ENCODE measurements around the gene PAQR6. TPM values are rescaled to one million over a fixed set of nuclear protein-coding genes. Genes with fewer than 3 reads are reported as not detected.

Gene PAQR6
- total and polyA plus RNA-seq, 10 of the 15 experiments (the other 5 are each of a cell fraction or from before 2014, with no cell fraction given), result 0.42 to 4.5 (median 1.3) TPM

DNA sequence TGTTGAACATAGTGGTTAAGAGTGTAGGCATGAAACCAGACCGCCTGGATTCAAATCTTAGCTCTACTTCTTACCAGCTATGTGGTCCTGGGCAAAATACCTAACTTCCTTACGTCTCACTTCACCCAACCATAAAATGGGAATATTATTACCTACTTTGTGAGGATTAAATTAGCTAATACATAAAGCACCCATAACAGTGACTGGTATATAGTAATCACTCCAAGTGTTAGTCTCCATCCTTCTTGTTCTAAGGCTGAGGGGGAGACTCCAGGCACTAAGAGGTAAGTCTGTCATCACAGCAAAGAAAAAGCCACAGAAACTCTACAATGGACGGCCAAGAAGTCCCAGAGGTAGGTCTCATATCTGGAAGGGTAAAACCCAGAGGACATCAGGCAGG, 32.0 kb upstream of the PAQR6 start (continued):
- TF ChIP-seq SRF (IDR thresholded peaks at IDR 0.05; ENCODE audit: low read depth in 2 of 2, low read length in 2 of 2) (no peak), BRCA1 (IDR thresholded peaks at IDR 0.05; ENCODE audit: low read depth, low read length) (no peak), CBFB (IDR thresholded peaks at IDR 0.05; ENCODE audit: low read depth) (no peak), SUPT20H (IDR thresholded peaks at IDR 0.05; ENCODE audit: borderline replicate concordance, control insufficient read depth, low read depth, low read length) (no peak), E2F8 (IDR thresholded peaks at IDR 0.05; ENCODE audit: low read depth, partially characterized antibody) (no peak), CBX3 (IDR thresholded peaks at IDR 0.05; ENCODE audit: borderline replicate concordance, low read depth) (no peak)

GRCh38 chr1:156276966-156277381, 29.1 kb upstream of the PAQR6 start:
- ChIA-PET POLR2A (interaction anchor here (0.5 to 0.9 kb wide), 3 partner anchors 11 to 113 kb away, joined by 3 to 4 read pairs (median 4); no protein-coding TSS in a partner anchor), SMC1A (ENCODE audit: uncharacterized antibody, unreplicated experiment) (no interaction called here), CTCF (no interaction called here), RAD21 (ENCODE audit: unreplicated experiment) (no interaction called here)
- intact Hi-C loops (cut with micrococcal nuclease; ENCODE audit: unreplicated experiment), result no loop called here
- Histone ChIP-seq H3K9me3 (replicated peaks; ENCODE audit: control insufficient read depth, insufficient read depth, low read length) (no peaks in the 10 kb centered on the region), H3K27ac (ENCODE audit: control insufficient read depth, insufficient read depth) (no peak overlapping the region), H3K79me2 (ENCODE audit: control insufficient read depth, insufficient read depth, low read length) (peaks cover 34% of the 10 kb centered on the region), H2AFZ (ENCODE audit: control insufficient read depth, low read depth, low read length) (no peak overlapping the region), H3K27me3 (replicated peaks in 1 of 2; ENCODE audit: control insufficient read depth in 2 of 2, insufficient read depth in 2 of 2, low read length in 1 of 2) (no peaks in the 10 kb centered on the region), H3K4me2 (ENCODE audit: control insufficient read depth, insufficient read depth) (no peak overlapping the region), H3K4me3 (no peak overlapping the region), H3K36me3 (ENCODE audit: control insufficient read depth in 2 of 2, insufficient read depth in 2 of 2, low read length in 1 of 2) (peaks cover 25 to 54% of the 10 kb centered on the region in 2 experiments), H4K20me1 (ENCODE audit: control insufficient read depth, insufficient read depth) (no peaks in the 10 kb centered on the region), H3K4me1 (ENCODE audit: control insufficient read depth, insufficient read depth, low read length) (peaks cover 8% of the 10 kb centered on the region; the same call in 1 of the 2 replicates), H3K9ac (ENCODE audit: control insufficient read depth, insufficient read depth, low read length) (no peak overlapping the region)
- 81% methylated on average over 6 of the region's 6 CpGs for WGBS (ENCODE audit: insufficient coverage, insufficient replicate concordance, low lambda C conversion rate, missing lambda C conversion rate)
- no peak for FAIRE-seq
- no TSS peak for BruUV-seq (replicated peaks)
- in situ Hi-C loops (cut with MboI), result no loop called here
- TF ChIP-seq NR2C2 (IDR thresholded peaks at IDR 0.05; ENCODE audit: borderline replicate concordance, control insufficient read depth, insufficient read length, low read depth), result no peak
- no peak for TF ChIP-seq IKZF2 (IDR thresholded peaks at IDR 0.05)
- no peak for TF ChIP-seq ZNF217 (IDR thresholded peaks at IDR 0.05)
- TF ChIP-seq MYB (IDR thresholded peaks at IDR 0.05; ENCODE audit: borderline replicate concordance, low read depth, low read length), result no peak
- no peak for TF ChIP-seq ZZZ3 (IDR thresholded peaks at IDR 0.05; ENCODE audit: control insufficient read depth, insufficient read length, low read depth)
- no peak for TF ChIP-seq GABPA (IDR thresholded peaks at IDR 0.05; ENCODE audit: low read depth)
- TF ChIP-seq NFIC (IDR thresholded peaks at IDR 0.05; ENCODE audit: low read depth, low read length), result no peak
- TF ChIP-seq TAF1 (IDR thresholded peaks at IDR 0.05; ENCODE audit: borderline replicate concordance, low read depth, low read length), result no peak
- no peak for TF ChIP-seq STAT1 (conservative IDR thresholded peaks at IDR 0.05)
- no peak for DNase-seq (ENCODE audit: low read depth, low spot score)
- no peak for ATAC-seq

Data from GM12878 (cell line).